H7 (cell line): ENCODE data around the gene SERPINE3. TPM values are rescaled to one million over a fixed set of nuclear protein-coding genes. Genes with fewer than 3 reads are reported as not detected.

Source experiments
- DNase-seq: peaks from one replicate; pipeline ENCODE4 v3.0.0; 2012
- H3K27me3 ChIP-seq: 2 replicates; pipeline ENCODE4 v1.6.0; 2011; ENCODE audit warnings: mild to moderate bottlenecking, low read length; ENCODE audit not compliant: control insufficient read depth, insufficient read depth
- H3K36me3 ChIP-seq: replicated peaks from 2 replicates; pipeline ENCODE4 v1.5.1; 2011; ENCODE audit warnings: low read length; ENCODE audit not compliant: control insufficient read depth, insufficient read depth
- H3K4me3 ChIP-seq: 2 replicates; pipeline ENCODE4 v1.5.1; 2011; ENCODE audit warnings: low read depth, mild to moderate bottlenecking, control low read depth, low read length, moderate library complexity; ENCODE audit not compliant: insufficient read depth
- total RNA-seq: library from RNA; depleted of rRNA; stranded (reverse); fragments of >200 nt; shearing (Covaris generic); gene quantifications from 2 replicates; pipeline ENCODE4 v1.2.3, GENCODE V29; 2014

The SERPINE3 gene
- total RNA-seq, 1 experiment from 2014 or later: 0.28 TPM

DNA sequence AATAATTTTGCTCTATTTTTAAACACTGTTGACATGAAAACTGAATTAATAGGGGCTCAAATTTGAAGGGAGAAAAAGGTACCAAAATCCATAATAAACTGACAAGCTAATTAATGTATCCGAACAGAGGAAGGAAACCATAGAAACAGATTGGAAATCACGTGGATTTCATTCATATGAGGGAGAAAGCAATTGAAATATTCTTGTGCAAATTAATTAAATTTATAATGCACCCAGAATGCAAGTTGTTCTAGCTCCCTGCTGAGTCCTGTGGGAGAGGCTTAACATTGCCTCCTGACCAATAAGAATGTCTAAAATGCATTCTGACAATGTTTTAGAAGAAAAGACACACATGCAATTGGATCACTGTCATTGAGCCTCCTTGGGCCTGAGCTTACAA, 17.7 kb upstream of the SERPINE3 start:
- no peaks in the 10 kb centered on the region for H3K36me3 ChIP-seq
- no peaks in the 10 kb centered on the region for H3K27me3 ChIP-seq
- no peak for DNase-seq
- H3K4me3 ChIP-seq: no peak overlapping the region

GRCh38 chr13:51322826-51323225, 16.7 kb upstream of the SERPINE3 start:
- Histone ChIP-seq H3K27me3 (no peaks in the 10 kb centered on the region), H3K36me3 (no peaks in the 10 kb centered on the region), H3K4me3 (no peak overlapping the region)
- no peak for DNase-seq

DNA sequence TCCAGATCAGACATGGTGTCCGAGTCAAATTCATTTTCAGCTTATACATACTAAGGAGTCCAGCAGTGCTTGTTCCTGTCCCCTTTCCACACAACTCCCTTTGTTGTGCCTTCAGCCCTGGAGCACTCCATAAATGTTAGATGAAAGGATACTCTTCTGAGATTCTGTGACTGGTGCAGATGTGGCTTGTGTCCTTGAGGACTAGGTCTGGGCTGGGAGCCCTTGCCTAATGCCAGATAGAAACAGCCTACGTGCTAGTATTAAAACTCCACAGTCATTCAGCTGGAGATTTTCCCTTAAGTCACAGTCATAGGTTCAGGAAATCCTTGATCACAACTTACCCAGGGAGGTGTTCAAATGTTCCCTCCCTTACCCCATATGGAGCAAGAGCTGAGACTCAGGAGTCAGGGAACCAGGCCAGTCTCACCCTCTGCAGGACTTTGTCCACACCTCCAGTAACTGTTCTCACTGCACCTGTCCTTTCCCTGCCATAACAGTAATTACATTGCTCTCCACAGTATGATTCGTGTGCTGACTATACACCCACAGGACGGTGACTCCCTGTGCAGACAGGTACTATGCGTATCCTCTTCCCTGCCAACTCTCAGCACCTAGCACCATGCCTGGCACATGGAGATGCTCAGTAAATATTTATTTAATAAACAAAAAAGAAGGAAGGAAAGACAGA, 15.5 kb upstream of the SERPINE3 start:
- Histone ChIP-seq H3K4me3 (no peak overlapping the region), H3K27me3 (no peaks in the 10 kb centered on the region), H3K36me3 (no peaks in the 10 kb centered on the region)
- no peak for DNase-seq

DNA sequence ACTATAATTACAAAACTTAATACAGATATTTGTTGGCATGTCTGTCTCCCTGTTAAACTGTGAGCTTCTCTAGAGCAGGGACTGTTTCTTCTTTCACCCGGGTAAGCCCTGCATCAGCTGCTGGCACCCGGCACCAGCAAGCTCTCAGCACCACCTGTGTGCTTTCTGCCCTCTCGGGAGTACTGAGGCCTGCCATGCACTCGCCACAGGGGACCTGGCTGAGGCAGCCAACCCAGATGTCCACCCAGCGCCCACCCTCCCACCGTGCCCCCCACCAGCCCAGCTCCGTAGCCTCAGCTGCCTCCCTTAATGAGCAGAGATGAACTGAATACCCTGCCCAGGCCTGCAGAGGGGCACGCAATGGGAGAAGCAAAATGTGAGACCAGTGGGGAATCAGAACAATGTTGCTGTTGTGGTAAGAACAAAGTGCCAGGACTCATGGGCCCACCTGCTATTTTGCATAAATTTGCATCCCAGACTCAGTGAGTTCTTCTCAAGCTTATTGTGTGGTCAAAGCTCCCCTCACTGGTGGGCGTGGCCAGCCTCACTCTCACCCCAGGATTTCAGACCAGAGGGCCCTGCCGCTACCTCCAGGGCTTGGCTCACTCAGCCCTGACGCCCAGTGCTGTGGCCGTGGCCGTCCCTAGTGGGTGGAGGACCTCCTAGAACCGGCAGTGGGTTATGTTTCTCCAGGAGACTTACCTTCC, 14.6 kb upstream of the SERPINE3 start:
- no peak overlapping the region for H3K4me3 ChIP-seq

DNA sequence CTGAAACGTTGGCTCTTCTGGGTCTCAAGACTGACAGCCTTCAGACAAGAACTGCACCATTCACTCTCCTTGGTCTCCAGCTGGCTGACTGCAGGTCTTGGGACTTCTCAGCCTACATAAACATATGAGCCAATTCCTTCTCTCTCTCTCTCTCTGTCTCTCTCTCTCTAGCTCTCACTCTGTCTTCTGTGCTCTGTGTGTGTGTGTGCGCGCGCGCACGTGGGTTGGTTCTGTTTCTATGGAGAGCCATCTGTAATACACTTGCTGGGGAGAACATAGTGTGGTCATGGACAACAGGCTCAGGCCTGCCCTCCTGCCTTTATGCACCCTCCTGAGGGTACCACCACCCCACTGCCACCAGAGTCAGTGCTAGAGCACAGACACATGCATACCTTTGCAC, 13.7 kb upstream of the SERPINE3 start:
- Histone ChIP-seq H3K36me3 (no peaks in the 10 kb centered on the region), H3K27me3 (no peaks in the 10 kb centered on the region), H3K4me3 (no peak overlapping the region)
- DNase-seq: no peak

More for the DNA sequence above, 14.6 kb upstream of the SERPINE3 start:
- H3K36me3 ChIP-seq: no peaks in the 10 kb centered on the region
- DNase-seq: peak; percentile 81
- H3K27me3 ChIP-seq: no peaks in the 10 kb centered on the region

DNA sequence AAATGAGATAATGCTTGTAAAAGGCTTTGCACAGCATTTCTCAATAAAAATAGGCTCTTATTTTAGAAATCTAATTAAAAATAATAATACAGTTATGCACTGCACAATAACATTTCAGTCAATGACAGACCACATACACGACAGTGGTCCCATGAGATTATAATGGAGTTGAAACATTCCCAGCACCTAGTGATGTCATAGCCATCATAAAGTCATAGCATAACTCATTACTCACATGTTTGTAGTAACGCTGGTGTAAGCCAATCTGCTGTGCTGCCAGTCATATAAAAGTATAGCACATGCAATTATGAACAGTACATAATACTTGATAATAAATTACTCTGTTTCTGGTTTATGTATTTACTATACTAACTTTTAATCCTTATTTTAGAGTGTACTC, 12.7 kb upstream of the SERPINE3 start:
- Histone ChIP-seq H3K4me3 (no peak overlapping the region), H3K36me3 (no peaks in the 10 kb centered on the region), H3K27me3 (no peaks in the 10 kb centered on the region)

DNA sequence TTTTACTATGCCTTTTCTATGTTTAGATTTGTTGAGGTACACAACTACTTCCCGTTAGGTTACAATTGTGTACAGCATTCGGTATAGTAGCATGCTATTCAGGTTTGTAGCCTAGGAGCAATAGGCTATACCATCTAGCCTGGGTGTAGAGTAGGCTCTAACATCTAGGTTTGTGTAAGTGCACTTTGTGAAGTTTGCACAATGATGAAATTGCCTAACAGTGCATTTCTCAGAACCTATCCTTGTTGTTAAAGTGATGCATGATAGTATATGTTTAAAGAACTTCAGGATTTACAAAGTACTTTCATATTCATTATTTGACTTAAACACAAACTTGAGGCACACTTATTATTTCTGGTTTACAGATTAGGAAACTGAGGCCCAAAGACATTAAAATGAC, 11.5 kb upstream of the SERPINE3 start:
- Histone ChIP-seq H3K36me3 (no peaks in the 10 kb centered on the region), H3K4me3 (no peak overlapping the region), H3K27me3 (no peaks in the 10 kb centered on the region)
- no peak for DNase-seq

More for the DNA sequence above, 12.7 kb upstream of the SERPINE3 start:
- no peak for DNase-seq

DNA sequence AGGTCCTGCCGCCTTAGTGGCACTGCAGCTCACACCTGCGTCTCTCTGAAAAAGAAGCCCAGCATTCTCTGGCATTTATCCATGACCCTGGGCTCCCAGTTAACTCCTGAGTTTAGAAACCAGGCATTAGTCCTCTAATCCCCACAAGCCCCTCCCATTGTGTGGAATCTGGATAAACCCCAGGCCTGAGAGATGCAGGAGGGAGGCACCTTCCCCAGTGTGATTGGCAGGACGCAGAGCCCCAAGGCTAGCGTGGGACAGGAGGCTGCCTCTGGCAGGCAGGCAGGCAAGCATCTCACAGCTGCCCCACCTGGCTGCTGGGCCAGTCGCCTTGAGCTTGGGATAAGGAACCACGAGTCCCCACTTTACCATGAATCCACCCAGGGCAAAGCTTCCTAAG, 11.0 kb upstream of the SERPINE3 start:
- Histone ChIP-seq H3K27me3 (no peaks in the 10 kb centered on the region), H3K4me3 (no peak overlapping the region), H3K36me3 (no peaks in the 10 kb centered on the region)
- DNase-seq: peak; percentile 94

GRCh38 chr13:51329606-51330005, 9.9 kb upstream of the SERPINE3 start:
- H3K36me3 ChIP-seq: no peaks in the 10 kb centered on the region
- no peaks in the 10 kb centered on the region for H3K27me3 ChIP-seq
- DNase-seq: no peak
- H3K4me3 ChIP-seq: no peak overlapping the region

- Histone ChIP-seq H3K4me3 (no peak overlapping the region), H3K36me3 (no peaks in the 10 kb centered on the region), H3K27me3 (no peaks in the 10 kb centered on the region)
- DNase-seq: no peak
Observed at GRCh38 chr13:51330791-51331190, 8.7 kb upstream of the SERPINE3 start.

DNA sequence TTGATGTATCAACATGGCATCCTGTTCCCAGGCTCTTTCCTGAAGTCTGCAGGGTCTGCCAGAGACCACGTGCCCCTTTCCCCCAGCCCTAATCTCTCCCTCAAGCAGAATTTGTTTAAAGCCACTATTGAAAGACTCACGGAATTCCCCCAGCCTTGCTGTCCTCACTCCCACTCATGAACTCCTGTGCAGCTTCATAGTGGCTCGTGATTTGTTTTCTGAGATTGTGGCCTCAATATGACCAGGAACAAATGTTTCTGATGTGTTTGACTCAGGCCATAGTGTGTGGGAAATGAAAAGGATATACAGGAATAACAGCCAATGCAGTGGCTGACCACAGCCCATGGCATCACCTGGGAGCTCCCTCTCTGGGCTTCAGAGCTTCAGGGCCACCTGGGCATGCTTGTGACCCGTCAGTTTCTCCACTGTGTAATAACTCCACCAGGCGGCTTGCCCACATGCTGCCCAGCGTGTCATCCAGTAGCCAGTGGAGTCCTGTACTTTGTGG, 8.1 kb upstream of the SERPINE3 start:
- no peaks in the 10 kb centered on the region for H3K27me3 ChIP-seq
- no peak for DNase-seq
- H3K4me3 ChIP-seq: no peak overlapping the region
- H3K36me3 ChIP-seq: no peaks in the 10 kb centered on the region

- no peak for DNase-seq
- Histone ChIP-seq H3K27me3 (no peaks in the 10 kb centered on the region), H3K4me3 (no peak overlapping the region), H3K36me3 (no peaks in the 10 kb centered on the region)
Observed at GRCh38 chr13:51332566-51333361, 6.7 kb upstream of the SERPINE3 start.

GRCh38 chr13:51333421-51333820, 6.1 kb upstream of the SERPINE3 start:
- no peak for DNase-seq
- Histone ChIP-seq H3K36me3 (no peaks in the 10 kb centered on the region), H3K4me3 (no peak overlapping the region), H3K27me3 (no peaks in the 10 kb centered on the region)

DNA sequence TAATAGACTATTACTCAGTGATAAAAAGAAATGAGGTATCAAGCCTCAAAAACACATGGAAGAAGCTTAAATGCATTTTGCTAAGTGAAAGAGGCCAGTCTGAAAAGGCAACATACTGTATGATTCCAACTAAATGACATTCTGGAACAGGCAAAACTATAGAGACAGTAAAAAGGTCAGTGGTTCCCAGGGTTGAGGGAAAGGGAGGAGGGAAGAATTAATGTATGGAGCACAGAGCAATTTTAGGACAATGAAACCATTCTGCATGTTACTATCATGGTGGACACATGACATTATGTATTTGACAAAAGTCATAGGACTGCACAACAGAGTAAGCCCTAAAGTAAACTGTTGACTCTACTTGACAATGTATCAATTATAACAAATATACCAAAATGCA, 5.7 kb upstream of the SERPINE3 start:
- H3K36me3 ChIP-seq: no peaks in the 10 kb centered on the region
- no peaks in the 10 kb centered on the region for H3K27me3 ChIP-seq
- H3K4me3 ChIP-seq: no peak overlapping the region
- no peak for DNase-seq

GRCh38 chr13:51336746-51337145, 2.7 kb upstream of the SERPINE3 start:
- DNase-seq: no peak
- no peaks in the 10 kb centered on the region for H3K36me3 ChIP-seq
- no peaks in the 10 kb centered on the region for H3K27me3 ChIP-seq
- H3K4me3 ChIP-seq: no peak overlapping the region
